Trophoblast cell (in vitro differentiated cells and primary cell): ENCODE data around the gene RAB7B.

ENCODE experiments used
- DNase-seq, 2 donors: peaks; one replicate each; pipeline ENCODE4 v3.0.0-alpha.2; 2016
- H2AFZ ChIP-seq: 2 replicates; pipeline ENCODE4 v1.6.1; 2013; ENCODE audit warnings: low read length, moderate library complexity, mild to moderate bottlenecking; ENCODE audit not compliant: insufficient read depth, poor library complexity
- H2AK5ac ChIP-seq: 2 replicates; pipeline ENCODE4 v1.6.1; 2013; ENCODE audit warnings: mild to moderate bottlenecking, low read length
- H2BK120ac ChIP-seq: 2 replicates; pipeline ENCODE4 v1.6.1; 2013; ENCODE audit warnings: low read length, mild to moderate bottlenecking, moderate library complexity; ENCODE audit not compliant: insufficient read depth, poor library complexity
- H2BK12ac ChIP-seq: 2 replicates; pipeline ENCODE4 v1.6.1; 2013; ENCODE audit warnings: mild to moderate bottlenecking, low read length, moderate library complexity
- H2BK5ac ChIP-seq: 2 replicates; pipeline ENCODE4 v1.6.1; 2013; ENCODE audit warnings: low read length, low read depth, moderate library complexity, mild to moderate bottlenecking; ENCODE audit not compliant: poor library complexity
- H3K14ac ChIP-seq: 2 replicates; pipeline ENCODE4 v1.6.1; 2013; ENCODE audit warnings: mild to moderate bottlenecking, low read length
- H3K18ac ChIP-seq: 2 replicates; pipeline ENCODE4 v1.6.1; 2013; ENCODE audit warnings: mild to moderate bottlenecking, low read length
- H3K23ac ChIP-seq: 2 replicates; pipeline ENCODE4 v1.6.1; 2013; ENCODE audit warnings: low read length
- H3K27ac ChIP-seq: 2 replicates; pipeline ENCODE4 v1.5.1; 2013; ENCODE audit warnings: low read depth, mild to moderate bottlenecking, inconsistent platforms, low read length, moderate library complexity
- H3K27me3 ChIP-seq: 2 replicates; pipeline ENCODE4 v1.6.1; 2013; ENCODE audit warnings: inconsistent platforms, mild to moderate bottlenecking, low read length, moderate library complexity; ENCODE audit not compliant: insufficient read depth
- H3K36me3 ChIP-seq, 2 experiments: 1 replicate in 1 of 2; 2 replicates in 1 of 2; pipeline ENCODE4 v1.6.1; 2013; ENCODE audit warnings: low read length in 2 of 2, mild to moderate bottlenecking in 2 of 2, moderate library complexity in 1 of 2; ENCODE audit not compliant: insufficient read depth in 2 of 2, control insufficient read depth in 1 of 2
- H3K4ac ChIP-seq: 2 replicates; pipeline ENCODE4 v1.6.1; 2013; ENCODE audit warnings: low read depth, mild to moderate bottlenecking, low read length, moderate library complexity
- H3K4me1 ChIP-seq, 2 experiments: 1 replicate in 1 of 2; 2 replicates in 1 of 2; pipeline ENCODE4 v1.6.1; 2013; ENCODE audit warnings: low read length in 2 of 2, mild to moderate bottlenecking in 2 of 2, moderate library complexity in 1 of 2; ENCODE audit not compliant: insufficient read depth in 2 of 2, control insufficient read depth in 1 of 2
- H3K4me2 ChIP-seq: 2 replicates; pipeline ENCODE4 v1.6.1; 2013; ENCODE audit warnings: inconsistent platforms, mild to moderate bottlenecking, low read length, moderate library complexity
- H3K4me3 ChIP-seq: 2 replicates; pipeline ENCODE4 v1.5.1; 2013; ENCODE audit warnings: mild to moderate bottlenecking, low read depth, low read length, inconsistent platforms
- H3K79me1 ChIP-seq: one replicate; pipeline ENCODE4 v1.6.1; 2013; ENCODE audit warnings: low read length
- H3K79me2 ChIP-seq: 2 replicates; pipeline ENCODE4 v1.6.1; 2013; ENCODE audit warnings: low read length, mild to moderate bottlenecking; ENCODE audit not compliant: control insufficient read depth, insufficient read depth, poor library complexity
- H3K9ac ChIP-seq: 2 replicates; pipeline ENCODE4 v1.6.1; 2013; ENCODE audit warnings: mild to moderate bottlenecking, low read length
- H3K9me3 ChIP-seq: 2 replicates; pipeline ENCODE4 v1.6.1; 2013; ENCODE audit warnings: low read depth, mild to moderate bottlenecking, control low read depth, inconsistent platforms, low read length; ENCODE audit not compliant: insufficient read depth
- H4K12ac ChIP-seq: 2 replicates; pipeline ENCODE4 v1.6.1; 2013; ENCODE audit warnings: low read depth, mild to moderate bottlenecking, low read length, moderate library complexity
- H4K8ac ChIP-seq: 2 replicates; pipeline ENCODE4 v1.6.1; 2013; ENCODE audit warnings: low read depth, mild to moderate bottlenecking, low read length, moderate library complexity
- H4K91ac ChIP-seq: one replicate; pipeline ENCODE4 v1.6.1; 2013; ENCODE audit warnings: low read depth, mild to moderate bottlenecking, low read length, moderate library complexity
- WGBS: extraction: QIAGEN DNeasy Blood & Tissue Kit; methylation state at CpG from one replicate; pipeline ENCODE4 v1.1.7; 2013; ENCODE audit warnings: missing lambda C conversion rate; ENCODE audit not compliant: insufficient read length, insufficient coverage; ENCODE audit errors: extremely low coverage; 5-methylcytosine and 5-hydroxymethylcytosine counted together

The RAB7B gene

DNA sequence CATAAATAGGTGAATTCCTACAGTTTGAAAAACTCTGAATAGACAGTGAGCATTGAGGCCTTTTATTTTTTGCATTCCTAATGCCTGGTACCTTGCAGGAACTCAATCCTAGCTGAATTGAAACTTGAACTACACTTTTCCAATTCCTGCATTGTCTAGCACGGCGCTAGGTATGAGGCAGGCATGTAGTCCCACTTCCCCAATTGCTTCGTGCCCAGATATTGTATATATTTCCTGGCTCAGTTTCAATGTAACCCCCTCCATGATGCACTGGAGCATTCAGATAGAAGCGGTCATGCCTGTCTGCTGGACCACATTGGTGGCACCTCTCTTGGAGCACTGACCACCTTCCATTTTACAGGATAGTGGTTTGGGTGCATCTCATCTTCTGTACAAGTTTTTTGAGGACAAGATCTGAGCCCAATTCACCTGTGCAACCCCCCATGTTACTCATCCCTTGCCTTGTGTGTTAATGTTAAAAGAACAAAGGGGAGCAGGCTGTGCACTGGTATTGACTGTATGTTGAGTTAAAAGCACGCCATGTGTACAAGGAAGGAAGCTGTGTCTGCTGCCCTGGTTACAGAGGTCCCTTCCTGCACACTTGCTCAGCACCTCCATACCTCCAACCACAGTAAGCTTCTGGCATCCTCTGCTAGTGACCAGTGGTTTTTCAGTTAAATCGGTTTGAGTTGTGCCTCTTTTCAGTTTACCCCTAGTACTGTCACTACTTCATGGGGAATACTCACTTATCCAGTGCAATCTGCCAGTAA, 10.0 kb upstream of the RAB7B start:
- H3K4me3 ChIP-seq, result no peak overlapping the region
- H3K79me2 ChIP-seq, result no peaks in the 10 kb centered on the region
- no peak overlapping the region for H3K27ac ChIP-seq
- no peak overlapping the region for H4K91ac ChIP-seq
- H3K79me1 ChIP-seq, result peaks cover 6% of the 10 kb centered on the region
- H3K23ac ChIP-seq, result no peak overlapping the region
- no peaks in the 10 kb centered on the region for H3K36me3 ChIP-seq
- no peak overlapping the region for H4K8ac ChIP-seq
- H3K14ac ChIP-seq, result no peak overlapping the region
- H4K12ac ChIP-seq, result no peak overlapping the region
- no peak overlapping the region for H2BK12ac ChIP-seq
- no peak overlapping the region for H2BK5ac ChIP-seq
- no peak overlapping the region for H2AFZ ChIP-seq
- no peak overlapping the region for H2AK5ac ChIP-seq
- H3K18ac ChIP-seq, result no peak overlapping the region
- H3K27me3 ChIP-seq, result no peaks in the 10 kb centered on the region
- no peak overlapping the region for H3K4ac ChIP-seq
- H3K4me1 ChIP-seq, result peaks cover 0 to 7% of the 10 kb centered on the region in 2 experiments
- no peak overlapping the region for H2BK120ac ChIP-seq
- no peak for DNase-seq
- H3K9ac ChIP-seq, result no peak overlapping the region
- H3K4me2 ChIP-seq, result no peak overlapping the region
- WGBS, result no CpG with 5 or more reads among the region's 6 CpGs
- H3K9me3 ChIP-seq, result peaks cover 7% of the 10 kb centered on the region

DNA sequence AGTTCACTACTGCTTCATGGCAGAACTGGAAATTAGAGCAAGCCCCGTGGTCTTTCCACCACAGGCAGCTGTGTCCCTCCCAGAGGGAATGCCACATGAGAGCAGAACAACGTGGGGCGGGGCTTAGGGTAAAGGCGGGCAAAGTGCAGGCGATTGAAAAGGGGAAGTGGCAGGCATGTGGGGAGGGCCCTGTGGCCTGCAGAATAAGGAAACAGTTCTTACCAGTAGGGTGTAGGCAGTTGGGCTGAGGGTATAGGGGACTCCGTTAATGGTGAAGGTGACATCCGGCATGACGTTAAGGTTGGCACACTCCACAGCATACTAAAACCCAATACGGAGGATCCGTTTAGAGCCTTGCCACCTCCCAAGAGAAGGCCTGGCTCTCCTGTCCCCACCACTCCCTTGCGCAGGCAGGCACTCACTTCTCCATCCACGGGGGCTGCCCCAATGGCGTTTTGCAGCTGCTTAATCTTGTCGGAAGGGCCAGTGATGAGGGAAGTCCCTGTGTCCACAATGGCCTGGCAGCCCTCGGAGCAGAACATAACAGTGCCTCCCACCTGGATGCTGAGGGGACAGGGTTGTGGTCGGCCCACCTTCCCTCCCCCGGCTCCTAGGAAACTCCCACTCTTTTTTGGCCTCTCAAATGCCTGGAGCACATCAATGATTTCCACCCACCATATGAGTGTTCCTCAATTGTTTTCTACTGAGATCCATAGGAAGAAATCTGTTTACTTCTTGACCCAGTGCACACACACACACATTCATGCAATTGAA, 9.1 kb upstream of the RAB7B start:
- Histone ChIP-seq H3K18ac (no peak overlapping the region), H2AK5ac (no peak overlapping the region), H3K4me3 (peak overlapping the region; percentile 14), H4K91ac (no peak overlapping the region), H2BK5ac (no peak overlapping the region), H3K4me2 (no peak overlapping the region), H2BK120ac (no peak overlapping the region), H3K4me1 (peaks cover 0 to 7% of the 10 kb centered on the region in 2 experiments), H3K79me2 (no peaks in the 10 kb centered on the region), H3K4ac (no peak overlapping the region), H4K8ac (no peak overlapping the region), H3K23ac (no peak overlapping the region), H3K27ac (no peak overlapping the region), H3K36me3 (no peaks in the 10 kb centered on the region), H2AFZ (no peak overlapping the region), H4K12ac (no peak overlapping the region), H3K9ac (no peak overlapping the region), H3K9me3 (peaks cover 7% of the 10 kb centered on the region), H2BK12ac (no peak overlapping the region), H3K14ac (no peak overlapping the region), H3K27me3 (no peaks in the 10 kb centered on the region), H3K79me1 (peaks cover 6% of the 10 kb centered on the region)
- peak; percentile 34 to 42 for DNase-seq
- no CpG with 5 or more reads among the region's 17 CpGs for WGBS

DNA sequence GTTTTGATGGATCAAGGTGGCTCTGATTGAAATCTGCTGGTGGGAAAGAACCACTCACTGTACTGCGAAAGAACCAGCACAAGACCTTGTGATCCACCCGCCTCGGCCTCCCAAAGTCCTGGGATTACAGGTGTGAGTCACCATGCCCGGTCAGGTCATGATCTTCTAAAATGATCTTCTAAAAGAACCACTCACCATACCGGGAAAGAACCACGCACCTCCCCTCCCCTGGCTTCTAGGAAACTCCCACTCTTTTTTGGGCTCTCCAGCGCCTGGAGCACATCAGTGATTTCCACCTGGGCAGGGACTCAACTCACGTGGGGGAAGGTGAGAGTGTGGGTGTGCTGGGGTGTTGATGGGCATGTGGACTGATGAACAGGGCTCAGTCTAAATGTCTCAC, 7.9 kb upstream of the RAB7B start:
- Histone ChIP-seq H3K27me3 (no peaks in the 10 kb centered on the region), H4K12ac (no peak overlapping the region), H3K9me3 (peaks cover 7% of the 10 kb centered on the region), H3K23ac (no peak overlapping the region), H3K79me2 (no peaks in the 10 kb centered on the region), H3K36me3 (no peaks in the 10 kb centered on the region), H4K8ac (no peak overlapping the region), H3K4me3 (no peak overlapping the region), H3K4ac (no peak overlapping the region), H3K4me2 (no peak overlapping the region), H3K79me1 (peaks cover 6% of the 10 kb centered on the region), H3K4me1 (peaks cover 0 to 16% of the 10 kb centered on the region in 2 experiments), H2AK5ac (no peak overlapping the region), H3K9ac (no peak overlapping the region), H2BK120ac (no peak overlapping the region), H2BK5ac (no peak overlapping the region), H4K91ac (no peak overlapping the region), H2BK12ac (peak overlapping the region; percentile 19), H3K14ac (no peak overlapping the region), H2AFZ (no peak overlapping the region), H3K27ac (no peak overlapping the region), H3K18ac (no peak overlapping the region)
- no CpG with 5 or more reads among the region's 8 CpGs for WGBS
- peak; percentile 57 to 63 for DNase-seq

DNA sequence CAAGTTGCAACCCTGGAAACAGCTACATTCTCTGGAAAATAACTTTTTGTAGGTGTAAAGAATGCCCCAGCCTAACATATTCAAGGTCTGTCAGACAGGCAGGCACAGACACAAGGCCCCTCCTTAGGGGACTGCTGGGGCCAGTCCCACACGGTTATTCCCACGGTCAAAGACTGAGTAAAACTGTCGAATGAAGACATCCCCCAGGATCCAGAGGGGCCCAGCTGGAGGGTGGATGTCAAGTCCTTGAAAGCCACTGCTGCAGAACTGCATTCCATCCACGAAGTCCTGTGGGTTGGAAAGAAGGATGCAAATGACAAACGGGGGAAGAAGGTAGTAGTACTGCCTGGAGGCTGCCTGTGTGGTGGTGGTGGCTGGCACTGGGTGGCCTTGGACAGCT, 6.9 kb upstream of the RAB7B start:
- no peaks in the 10 kb centered on the region for H3K27me3 ChIP-seq
- H3K79me1 ChIP-seq, result peaks cover 6% of the 10 kb centered on the region
- no peak overlapping the region for H3K4ac ChIP-seq
- no peak overlapping the region for H2BK120ac ChIP-seq
- peak; percentile 36 to 66 for DNase-seq
- H3K9ac ChIP-seq, result no peak overlapping the region
- H3K4me1 ChIP-seq, result peaks cover 0 to 16% of the 10 kb centered on the region in 2 experiments
- H3K4me2 ChIP-seq, result no peak overlapping the region
- no peak overlapping the region for H2AFZ ChIP-seq
- H3K4me3 ChIP-seq, result no peak overlapping the region
- H3K23ac ChIP-seq, result no peak overlapping the region
- H2BK5ac ChIP-seq, result no peak overlapping the region
- no peak overlapping the region for H4K8ac ChIP-seq
- H3K18ac ChIP-seq, result no peak overlapping the region
- H2BK12ac ChIP-seq, result no peak overlapping the region
- H4K91ac ChIP-seq, result no peak overlapping the region
- H4K12ac ChIP-seq, result no peak overlapping the region
- no peak overlapping the region for H3K27ac ChIP-seq
- H2AK5ac ChIP-seq, result no peak overlapping the region
- H3K79me2 ChIP-seq, result no peaks in the 10 kb centered on the region
- no CpG with 5 or more reads among the region's 5 CpGs for WGBS
- no peaks in the 10 kb centered on the region for H3K36me3 ChIP-seq
- peaks cover 7% of the 10 kb centered on the region for H3K9me3 ChIP-seq
- no peak overlapping the region for H3K14ac ChIP-seq
